HepG2 (cell line): ENCODE results near the gene KAT2A. TPM values are rescaled to one million over a fixed set of nuclear protein-coding genes. Genes with fewer than 3 reads are reported as not detected.

ENCODE experiments used
- ATM ChIP-seq: fragments of 450-650 bp; IDR thresholded peaks from 2 replicates; pipeline ENCODE4 v1.7.1; 2017; ENCODE audit warnings: mild to moderate bottlenecking, borderline replicate concordance
- CREB1 ChIP-seq, 2 experiments: fragments of 450-650 bp in 1 of 2; IDR thresholded peaks; 2 replicates each; pipeline ENCODE4 v1.6.1; 2016 to 2017; ENCODE audit warnings: control low read depth in 1 of 2, mild to moderate bottlenecking in 1 of 2, missing compliant biosample characterization in 1 of 2, missing genetic modification characterization in 1 of 2
- HNF4A ChIP-seq: sonication (generic); formaldehyde crosslinking; IDR thresholded peaks from 2 replicates; pipeline ENCODE4 v1.4.0; 2020; ENCODE audit warnings: missing genetic modification reagents
- HOXA9 ChIP-seq: sonication (generic); formaldehyde crosslinking; IDR thresholded peaks from 2 replicates; pipeline ENCODE4 v1.8.1; 2022; ENCODE audit warnings: missing genetic modification reagents, mild to moderate bottlenecking, moderate library complexity, borderline replicate concordance
- JUN ChIP-seq: sonication (generic); formaldehyde crosslinking; IDR thresholded peaks from 2 replicates; pipeline ENCODE4 v1.4.0; 2020; ENCODE audit warnings: mild to moderate bottlenecking, missing genetic modification reagents
- MEF2D ChIP-seq: sonication (generic); formaldehyde crosslinking; IDR thresholded peaks from 2 replicates; pipeline ENCODE4 v1.5.1; 2020; ENCODE audit warnings: mild to moderate bottlenecking, missing genetic modification reagents
- NFKB2 ChIP-seq: sonication (generic); formaldehyde crosslinking; IDR thresholded peaks from 2 replicates; pipeline ENCODE4 v1.4.0; 2020; ENCODE audit warnings: missing genetic modification reagents, borderline replicate concordance
- NR3C1 ChIP-seq: sonication (generic); formaldehyde crosslinking; IDR thresholded peaks from 2 replicates; pipeline ENCODE4 v1.4.0; 2020; ENCODE audit warnings: missing genetic modification reagents
- PITX1 ChIP-seq: sonication (generic); formaldehyde crosslinking; IDR thresholded peaks from 2 replicates; pipeline ENCODE4 v1.5.1; 2020; ENCODE audit warnings: mild to moderate bottlenecking, missing genetic modification reagents
- SP1 ChIP-seq, 2 experiments: fragments of 450-650 bp in 1 of 2; sonication (generic) in 1 of 2; formaldehyde crosslinking in 1 of 2; IDR thresholded peaks; 2 replicates each; pipeline versions ENCODE4 v1.4.0 to v1.6.1; 2016 to 2020; ENCODE audit warnings: missing genetic modification reagents in 1 of 2
- STAG1 ChIP-seq: sonication (generic); formaldehyde crosslinking; IDR thresholded peaks from 2 replicates; pipeline ENCODE4 v1.4.0; 2020; ENCODE audit warnings: missing genetic modification reagents
- TRIM24 ChIP-seq: sonication (generic); formaldehyde crosslinking; IDR thresholded peaks from 2 replicates; pipeline ENCODE4 v1.8.0; 2022; ENCODE audit warnings: mild to moderate bottlenecking, missing genetic modification reagents
- ZC3H4 ChIP-seq: sonication (generic); formaldehyde crosslinking; IDR thresholded peaks from 2 replicates; pipeline ENCODE4 v1.4.0; 2020; ENCODE audit warnings: missing genetic modification reagents, borderline replicate concordance
- ZNF354B ChIP-seq: sonication (generic); formaldehyde crosslinking; IDR thresholded peaks from 2 replicates; pipeline ENCODE4 v1.8.0; 2022; ENCODE audit warnings: mild to moderate bottlenecking, missing genetic modification reagents
- ZNF432 ChIP-seq: sonication (generic); formaldehyde crosslinking; IDR thresholded peaks from 2 replicates; pipeline ENCODE4 v1.5.0; 2020; ENCODE audit warnings: missing genetic modification reagents, mild to moderate bottlenecking, borderline replicate concordance
- ZNF549 ChIP-seq: sonication (generic); formaldehyde crosslinking; IDR thresholded peaks from 2 replicates; pipeline ENCODE4 v1.5.0; 2020; ENCODE audit warnings: missing genetic modification reagents
- ZNF720 ChIP-seq: sonication (generic); formaldehyde crosslinking; IDR thresholded peaks from 2 replicates; pipeline ENCODE4 v1.4.0; 2020; ENCODE audit warnings: missing genetic modification reagents
- ZNF775 ChIP-seq: sonication (generic); formaldehyde crosslinking; IDR thresholded peaks from 2 replicates; pipeline ENCODE4 v1.4.0; 2020; ENCODE audit warnings: missing genetic modification reagents, mild to moderate bottlenecking, moderate library complexity, borderline replicate concordance
- ZNF879 ChIP-seq: sonication (generic); formaldehyde crosslinking; IDR thresholded peaks from 2 replicates; pipeline ENCODE4 v1.8.1; 2023; ENCODE audit warnings: missing genetic modification reagents
- polyA plus RNA-seq, 8 experiments: library from polyadenylated mRNA; depleted of rRNA in 3 of 8; stranded (reverse) in 7 of 8; unstranded in 1 of 8; fragments of >200 nt; fragmentation: Illumina TruSeq in 4 of 8; extraction: Trizol in 4 of 8; gene quantifications; 2 replicates each; pipeline versions ENCODE4 v1.2.1 to v1.2.3, GENCODE V29; 2011 to 2016; ENCODE audit warnings: low read depth in 4 of 8, missing spikeins in 1 of 8, mixed read lengths in 1 of 8; ENCODE audit not compliant: insufficient read depth in 1 of 8
- total RNA-seq, 5 experiments: library from RNA; depleted of rRNA; stranded (reverse); fragments of >200 nt; fragmentation: Illumina TruSeq; extraction: Trizol; gene quantifications; 2 replicates each; pipeline ENCODE4 v1.2.3, GENCODE V29; 2016; ENCODE audit warnings: low read depth in 1 of 5
- TF ChIP-seq, protein P1 (sequence below): IDR thresholded peaks from 2 replicates; pipeline ENCODE4 v1.6.1; 2016; ENCODE audit warnings: mild to moderate bottlenecking, missing biosample characterization, missing genetic modification reagents
- TF ChIP-seq, protein P2 (sequence below): sonication (generic); formaldehyde crosslinking; IDR thresholded peaks from 2 replicates; pipeline ENCODE4 v1.5.0; 2020; ENCODE audit warnings: missing genetic modification reagents, mild to moderate bottlenecking, borderline replicate concordance
- TF ChIP-seq, protein P3 (sequence below): sonication (generic); formaldehyde crosslinking; IDR thresholded peaks from 2 replicates; pipeline ENCODE4 v1.5.1; 2020; ENCODE audit warnings: mild to moderate bottlenecking, missing genetic modification reagents, borderline replicate concordance

KAT2A gene
- total and polyA plus RNA-seq, 2 of the 13 experiments (the other 11 are each of a cell fraction or from before 2014, with no cell fraction given): 29.1 to 90.4 TPM

DNA sequence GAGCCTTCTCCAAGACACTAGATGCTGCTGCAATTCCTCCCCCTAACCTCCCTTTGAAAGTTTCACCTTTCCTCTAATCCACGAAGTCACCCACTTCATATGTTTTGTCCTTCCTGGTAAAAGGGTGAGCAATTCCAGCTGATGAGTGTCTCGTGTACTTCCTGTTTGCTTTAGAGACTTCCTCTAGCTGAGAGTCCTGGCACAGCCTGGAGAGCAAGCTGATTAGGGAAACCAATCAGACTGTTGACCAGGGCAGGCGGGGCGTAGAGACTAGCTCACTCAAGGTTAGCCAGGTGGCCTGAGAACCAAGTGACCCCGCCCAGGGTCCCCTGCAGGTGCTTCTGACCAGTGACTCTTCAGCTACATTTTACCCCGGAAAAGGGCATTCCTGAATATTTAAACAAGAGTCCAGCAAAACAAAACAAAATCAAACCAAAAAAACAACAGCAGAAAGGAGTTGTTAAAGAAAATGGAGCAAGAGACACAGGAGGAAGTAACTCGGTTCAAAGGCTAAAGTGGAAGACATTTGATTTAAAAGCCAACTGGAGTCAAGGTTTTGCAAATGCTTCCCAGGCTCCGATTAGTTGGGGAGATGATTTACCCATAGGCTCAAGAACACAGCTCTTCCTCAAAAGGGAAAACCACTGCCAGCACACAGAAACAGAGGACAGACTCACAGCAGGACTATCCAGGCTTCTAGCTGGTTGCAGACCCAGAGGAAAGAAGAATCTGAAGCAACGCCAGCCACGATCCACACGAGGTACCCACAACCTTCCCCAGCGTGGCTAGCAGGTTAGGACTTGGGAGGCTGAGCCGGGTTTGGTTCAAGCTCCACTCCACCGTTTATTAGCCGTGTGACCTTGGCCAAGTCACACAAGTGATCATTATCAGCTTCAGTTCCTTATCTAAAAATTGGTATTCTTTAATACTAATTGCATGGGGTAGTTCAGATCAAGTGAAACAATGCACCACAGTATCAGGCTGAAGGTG lies 14.8 kb upstream of the KAT2A start (continued):
- TF ChIP-seq, protein P1, sequence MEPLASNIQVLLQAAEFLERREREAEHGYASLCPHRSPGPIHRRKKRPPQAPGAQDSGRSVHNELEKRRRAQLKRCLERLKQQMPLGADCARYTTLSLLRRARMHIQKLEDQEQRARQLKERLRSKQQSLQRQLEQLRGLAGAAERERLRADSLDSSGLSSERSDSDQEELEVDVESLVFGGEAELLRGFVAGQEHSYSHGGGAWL (CRISPR knock-in tag): no peak
- no peak for TF ChIP-seq HOXA9 (CRISPR knock-in tag)
- TF ChIP-seq NFKB2: no peak
- TF ChIP-seq MEF2D (CRISPR knock-in tag): peak; percentile 88; the same call in 1 of the 2 replicates
- TF ChIP-seq JUN: no peak
- TF ChIP-seq ZNF720: no peak
- TF ChIP-seq ZNF432: no peak
- no peak for TF ChIP-seq ZNF775
- no peak for TF ChIP-seq NR3C1 (CRISPR knock-in tag)
- TF ChIP-seq CREB1 (IDR thresholded peaks at IDR 0.05): no peak
- TF ChIP-seq CREB1 (CRISPR knock-in tag; IDR thresholded peaks at IDR 0.05): peak; percentile 55; the same call in 1 of the 2 replicates
- TF ChIP-seq STAG1 (CRISPR knock-in tag): no peak
- no peak for TF ChIP-seq TRIM24 (CRISPR knock-in tag)
- no peak for TF ChIP-seq ZNF879
- TF ChIP-seq, protein P2, sequence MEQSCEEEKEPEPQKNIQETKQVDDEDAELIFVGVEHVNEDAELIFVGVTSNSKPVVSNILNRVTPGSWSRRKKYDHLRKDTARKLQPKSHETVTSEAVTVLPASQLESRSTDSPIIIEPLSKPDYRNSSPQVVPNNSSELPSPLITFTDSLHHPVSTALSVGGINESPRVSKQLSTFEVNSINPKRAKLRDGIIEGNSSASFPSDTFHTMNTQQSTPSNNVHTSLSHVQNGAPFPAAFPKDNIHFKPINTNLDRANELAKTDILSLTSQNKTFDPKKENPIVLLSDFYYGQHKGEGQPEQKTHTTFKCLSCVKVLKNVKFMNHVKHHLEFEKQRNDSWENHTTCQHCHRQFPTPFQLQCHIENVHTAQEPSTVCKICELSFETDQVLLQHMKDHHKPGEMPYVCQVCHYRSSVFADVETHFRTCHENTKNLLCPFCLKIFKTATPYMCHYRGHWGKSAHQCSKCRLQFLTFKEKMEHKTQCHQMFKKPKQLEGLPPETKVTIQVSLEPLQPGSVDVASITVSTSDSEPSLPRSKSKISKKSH: no peak
- TF ChIP-seq ATM: no peak
- TF ChIP-seq, protein P3, sequence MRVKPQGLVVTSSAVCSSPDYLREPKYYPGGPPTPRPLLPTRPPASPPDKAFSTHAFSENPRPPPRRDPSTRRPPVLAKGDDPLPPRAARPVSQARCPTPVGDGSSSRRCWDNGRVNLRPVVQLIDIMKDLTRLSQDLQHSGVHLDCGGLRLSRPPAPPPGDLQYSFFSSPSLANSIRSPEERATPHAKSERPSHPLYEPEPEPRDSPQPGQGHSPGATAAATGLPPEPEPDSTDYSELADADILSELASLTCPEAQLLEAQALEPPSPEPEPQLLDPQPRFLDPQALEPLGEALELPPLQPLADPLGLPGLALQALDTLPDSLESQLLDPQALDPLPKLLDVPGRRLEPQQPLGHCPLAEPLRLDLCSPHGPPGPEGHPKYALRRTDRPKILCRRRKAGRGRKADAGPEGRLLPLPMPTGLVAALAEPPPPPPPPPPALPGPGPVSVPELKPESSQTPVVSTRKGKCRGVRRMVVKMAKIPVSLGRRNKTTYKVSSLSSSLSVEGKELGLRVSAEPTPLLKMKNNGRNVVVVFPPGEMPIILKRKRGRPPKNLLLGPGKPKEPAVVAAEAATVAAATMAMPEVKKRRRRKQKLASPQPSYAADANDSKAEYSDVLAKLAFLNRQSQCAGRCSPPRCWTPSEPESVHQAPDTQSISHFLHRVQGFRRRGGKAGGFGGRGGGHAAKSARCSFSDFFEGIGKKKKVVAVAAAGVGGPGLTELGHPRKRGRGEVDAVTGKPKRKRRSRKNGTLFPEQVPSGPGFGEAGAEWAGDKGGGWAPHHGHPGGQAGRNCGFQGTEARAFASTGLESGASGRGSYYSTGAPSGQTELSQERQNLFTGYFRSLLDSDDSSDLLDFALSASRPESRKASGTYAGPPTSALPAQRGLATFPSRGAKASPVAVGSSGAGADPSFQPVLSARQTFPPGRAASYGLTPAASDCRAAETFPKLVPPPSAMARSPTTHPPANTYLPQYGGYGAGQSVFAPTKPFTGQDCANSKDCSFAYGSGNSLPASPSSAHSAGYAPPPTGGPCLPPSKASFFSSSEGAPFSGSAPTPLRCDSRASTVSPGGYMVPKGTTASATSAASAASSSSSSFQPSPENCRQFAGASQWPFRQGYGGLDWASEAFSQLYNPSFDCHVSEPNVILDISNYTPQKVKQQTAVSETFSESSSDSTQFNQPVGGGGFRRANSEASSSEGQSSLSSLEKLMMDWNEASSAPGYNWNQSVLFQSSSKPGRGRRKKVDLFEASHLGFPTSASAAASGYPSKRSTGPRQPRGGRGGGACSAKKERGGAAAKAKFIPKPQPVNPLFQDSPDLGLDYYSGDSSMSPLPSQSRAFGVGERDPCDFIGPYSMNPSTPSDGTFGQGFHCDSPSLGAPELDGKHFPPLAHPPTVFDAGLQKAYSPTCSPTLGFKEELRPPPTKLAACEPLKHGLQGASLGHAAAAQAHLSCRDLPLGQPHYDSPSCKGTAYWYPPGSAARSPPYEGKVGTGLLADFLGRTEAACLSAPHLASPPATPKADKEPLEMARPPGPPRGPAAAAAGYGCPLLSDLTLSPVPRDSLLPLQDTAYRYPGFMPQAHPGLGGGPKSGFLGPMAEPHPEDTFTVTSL (CRISPR knock-in tag): peak; percentile 69; the same call in 1 of the 2 replicates
- TF ChIP-seq ZC3H4 (CRISPR knock-in tag): no peak
- TF ChIP-seq ZNF549: no peak
- no peak for TF ChIP-seq SP1 (IDR thresholded peaks at IDR 0.05)
- no peak for TF ChIP-seq SP1 (CRISPR knock-in tag; IDR thresholded peaks at IDR 0.05)
- TF ChIP-seq HNF4A: no peak
- TF ChIP-seq ZNF354B: no peak
- peak; percentile 74 for TF ChIP-seq PITX1 (CRISPR knock-in tag)
